GM19035 (cell line): Measurements from ENCODE around the gene ZBTB22.
A peak's percentile ranks its signal among the peaks of the same experiment; 100 is the strongest.

Experiments used
- ATAC-seq: cut with Tn5 transposase; IDR thresholded peaks from one replicate; pipeline ENCODE4 v1.9.1; 2021; ENCODE audit not compliant: unreplicated experiment

Gene ZBTB22

GRCh38 chr6:33305052-33305451, 12.5 kb downstream of the ZBTB22 start:
- no peak for ATAC-seq

GRCh38 chr6:33304216-33304615, 13.3 kb downstream of the ZBTB22 start:
- no peak for ATAC-seq

GRCh38 chr6:33301877-33302276, 15.7 kb downstream of the ZBTB22 start:
- no peak for ATAC-seq

- peak; percentile 80 for ATAC-seq
These were observed 18.2 kb downstream of the ZBTB22 start for GRCh38 chr6:33299237-33299944.

- peak; percentile 28 for ATAC-seq
These were observed 18.7 kb downstream of the ZBTB22 start, which contains the start of gene RGL2 for GRCh38 chr6:33298773-33299236. Gene RGL2 (minus strand): TSS chr6:33298942. CDS start chr6:33298610, 332 bp downstream.

- ATAC-seq, result no peak
These were observed 19.4 kb downstream of the ZBTB22 start for GRCh38 chr6:33297956-33298772.

DNA sequence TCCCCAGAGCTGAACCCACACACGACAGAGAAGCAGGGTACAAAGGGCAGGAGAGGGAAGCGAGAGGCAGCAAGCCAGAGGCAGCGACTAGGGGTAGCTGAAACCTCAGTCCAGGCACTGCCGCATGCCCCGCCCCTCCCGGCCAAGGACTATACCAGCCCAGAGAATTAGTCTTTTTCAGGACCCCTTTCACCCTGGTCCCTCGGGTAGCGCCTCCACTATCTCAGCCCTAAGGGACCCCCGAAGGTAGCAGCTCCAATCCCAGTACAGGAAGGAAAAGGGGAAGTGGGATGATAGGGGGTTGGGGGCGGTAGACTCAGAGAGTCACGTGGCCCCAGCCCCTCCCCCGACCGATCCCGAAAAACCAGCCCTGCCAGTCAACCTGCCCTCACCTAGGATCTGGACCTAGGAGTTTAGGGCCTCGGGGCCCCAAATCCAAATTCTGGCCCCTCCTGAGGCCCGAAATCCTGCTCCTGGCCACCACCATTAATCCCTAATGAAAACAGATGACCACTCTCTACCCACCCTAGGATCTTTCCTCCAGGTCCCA, 20.1 kb downstream of the ZBTB22 start:
- no peak for ATAC-seq

GRCh38 chr6:33296797-33297405, 20.6 kb downstream of the ZBTB22 start:
- ATAC-seq, result no peak

GRCh38 chr6:33295621-33296369, 21.7 kb downstream of the ZBTB22 start:
- no peak for ATAC-seq

GRCh38 chr6:33294086-33294823, 23.3 kb downstream of the ZBTB22 start:
- no peak for ATAC-seq

GRCh38 chr6:33292996-33293682, 24.4 kb downstream of the ZBTB22 start:
- no peak for ATAC-seq

DNA sequence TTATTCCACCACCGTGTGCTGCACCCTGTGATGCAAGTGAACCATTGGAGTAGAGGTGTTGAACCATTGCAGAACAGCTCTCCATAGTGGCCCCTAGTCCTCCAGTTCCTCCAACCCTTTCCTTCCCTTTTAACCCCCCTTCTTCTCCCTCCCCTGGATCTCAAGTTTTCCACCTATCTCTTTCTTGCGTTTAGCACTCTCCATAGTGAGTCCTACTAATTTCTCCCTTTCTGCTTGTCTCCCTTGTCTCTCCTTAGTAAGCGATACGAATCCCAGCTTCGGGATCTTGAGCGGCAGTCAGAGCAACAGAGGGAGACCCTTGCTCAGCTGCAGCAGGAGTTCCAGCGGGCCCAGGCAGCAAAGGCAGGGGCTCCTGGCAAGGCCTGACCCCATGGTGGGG, 27.1 kb downstream of the ZBTB22 start:
- no peak for ATAC-seq

GRCh38 chr6:33289784-33290315, 27.7 kb downstream of the ZBTB22 start:
- ATAC-seq, result peak; percentile 16

GRCh38 chr6:33288921-33289783, 28.4 kb downstream of the ZBTB22 start, which contains the start of the genes PFDN6 and WDR46:
Gene PFDN6 (plus strand): TSS chr6:33289601. CDS start chr6:33289857, 256 bp downstream.
Gene WDR46 (minus strand): TSS chr6:33289239. CDS start chr6:33289170, 69 bp downstream.
- ATAC-seq, result peak; percentile 90

GRCh38 chr6:33288141-33288920, 29.2 kb downstream of the ZBTB22 start:
- no peak for ATAC-seq

- no peak for ATAC-seq
These were observed 30.3 kb downstream of the ZBTB22 start for GRCh38 chr6:33286946-33287914.
